ENCODE data around the gene AQP11.
"Not testable (repeated sequence)": the region's sequence is repeated elsewhere in the genome, so short reads cannot be mapped to it uniquely, and the experiment has no call there.

Gene AQP11, protein sequence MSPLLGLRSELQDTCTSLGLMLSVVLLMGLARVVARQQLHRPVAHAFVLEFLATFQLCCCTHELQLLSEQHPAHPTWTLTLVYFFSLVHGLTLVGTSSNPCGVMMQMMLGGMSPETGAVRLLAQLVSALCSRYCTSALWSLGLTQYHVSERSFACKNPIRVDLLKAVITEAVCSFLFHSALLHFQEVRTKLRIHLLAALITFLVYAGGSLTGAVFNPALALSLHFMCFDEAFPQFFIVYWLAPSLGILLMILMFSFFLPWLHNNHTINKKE

GRCh38 chr11:77589521-77590193, at the start of gene AQP11:
Gene AQP11, plus strand, starts transcription at chr11:77589953. Its CDS starts 40 bp downstream, at chr11:77589993.
- DNase-seq = peak; percentile 54

- no peak for DNase-seq
These were observed 47.5 kb upstream of the AQP11 start for GRCh38 chr11:77542296-77542695.

DNA sequence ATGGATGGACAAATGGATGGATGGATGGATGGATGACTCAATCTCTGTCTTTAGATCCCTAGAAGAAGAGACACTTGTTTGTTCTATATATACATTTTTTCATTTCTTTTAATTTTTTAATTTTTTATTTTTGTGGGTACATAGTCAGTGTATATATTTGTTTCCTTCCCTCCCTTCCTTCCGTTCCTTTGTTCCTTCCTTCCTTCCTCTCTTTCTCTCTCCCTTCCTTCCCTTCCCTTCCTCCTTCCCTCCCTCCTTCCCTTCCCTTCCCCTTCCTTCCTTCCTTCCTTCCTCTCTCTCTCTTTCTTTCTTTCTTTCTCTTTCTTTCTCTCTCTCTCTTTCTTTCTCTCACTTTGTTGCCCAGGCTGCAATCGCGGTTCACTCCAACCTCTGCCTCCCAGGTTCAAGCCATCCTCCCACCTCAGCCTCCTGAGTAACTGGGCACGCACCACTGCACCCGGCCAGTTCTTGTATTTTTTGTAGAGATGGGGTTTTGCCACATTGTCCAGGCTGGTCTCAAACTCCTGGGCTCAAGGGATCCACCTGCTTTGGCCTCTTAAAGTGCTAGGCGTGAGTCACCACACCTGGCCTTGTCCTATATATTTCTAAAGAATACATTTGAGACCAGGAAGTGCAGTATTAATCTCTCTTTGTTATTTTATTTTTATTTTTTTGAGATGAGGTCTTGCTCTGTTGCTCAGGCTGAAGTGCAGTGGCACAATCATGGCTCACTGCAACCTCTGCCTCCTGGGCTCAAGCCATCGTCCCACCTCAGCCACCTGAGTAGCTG, 42.5 kb upstream of the AQP11 start:
- no peak for DNase-seq

GRCh38 chr11:77547863-77548551, 41.7 kb upstream of the AQP11 start:
- DNase-seq = no peak

- DNase-seq = no peak
These were observed 41.0 kb upstream of the AQP11 start for GRCh38 chr11:77548552-77549445.

DNA sequence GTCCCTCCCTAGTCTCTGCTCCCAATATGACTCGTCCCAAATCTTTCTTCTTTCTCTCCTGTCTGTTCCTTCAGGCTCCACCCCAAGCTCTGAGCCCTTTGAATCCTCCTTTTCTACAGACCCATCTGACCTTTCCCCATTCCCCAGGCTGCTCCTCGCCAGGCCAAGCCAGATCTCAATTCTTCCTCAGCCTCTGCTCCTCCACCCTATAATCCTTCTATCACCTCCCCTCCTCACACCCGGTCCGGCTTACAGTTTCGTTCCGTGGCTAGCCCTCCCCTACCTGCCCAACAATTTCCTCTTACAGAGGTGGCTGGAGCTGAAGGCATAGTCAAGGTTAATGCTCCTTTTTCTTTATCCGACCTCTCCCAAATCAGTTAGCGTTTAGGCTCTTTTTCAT, 38.3 kb upstream of the AQP11 start:
- DNase-seq = not testable (repeated sequence)

- DNase-seq = no peak
These were observed 32.2 kb upstream of the AQP11 start for GRCh38 chr11:77557553-77557952.

- no peak for DNase-seq
These were observed 31.4 kb upstream of the AQP11 start for GRCh38 chr11:77558380-77558779.

GRCh38 chr11:77559686-77560401, 29.9 kb upstream of the AQP11 start:
- no peak for DNase-seq

- DNase-seq = no peak
These were observed 29.1 kb upstream of the AQP11 start for GRCh38 chr11:77560605-77561004.

DNA sequence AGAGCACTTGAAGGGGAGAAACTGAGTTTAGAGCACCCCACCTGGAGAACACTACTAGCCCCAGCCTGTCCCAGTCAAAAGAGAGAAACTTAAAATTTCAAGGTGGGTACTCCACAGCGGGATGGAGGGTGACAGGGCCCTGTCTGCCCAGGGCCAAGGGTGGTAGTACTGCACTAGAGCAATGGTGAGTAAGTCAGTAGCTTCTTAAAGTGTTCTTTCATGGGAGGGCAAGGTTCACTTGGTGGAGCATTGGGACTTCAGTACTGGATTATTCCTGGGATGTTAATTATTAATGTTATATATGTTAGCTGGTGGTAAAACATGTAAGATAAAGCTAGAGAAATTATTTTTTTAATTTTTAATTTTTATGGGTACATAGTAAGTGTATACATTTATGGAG, 28.5 kb upstream of the AQP11 start:
- DNase-seq = no peak

- no peak for DNase-seq
These were observed 21.4 kb upstream of the AQP11 start for GRCh38 chr11:77568306-77568705.

DNA sequence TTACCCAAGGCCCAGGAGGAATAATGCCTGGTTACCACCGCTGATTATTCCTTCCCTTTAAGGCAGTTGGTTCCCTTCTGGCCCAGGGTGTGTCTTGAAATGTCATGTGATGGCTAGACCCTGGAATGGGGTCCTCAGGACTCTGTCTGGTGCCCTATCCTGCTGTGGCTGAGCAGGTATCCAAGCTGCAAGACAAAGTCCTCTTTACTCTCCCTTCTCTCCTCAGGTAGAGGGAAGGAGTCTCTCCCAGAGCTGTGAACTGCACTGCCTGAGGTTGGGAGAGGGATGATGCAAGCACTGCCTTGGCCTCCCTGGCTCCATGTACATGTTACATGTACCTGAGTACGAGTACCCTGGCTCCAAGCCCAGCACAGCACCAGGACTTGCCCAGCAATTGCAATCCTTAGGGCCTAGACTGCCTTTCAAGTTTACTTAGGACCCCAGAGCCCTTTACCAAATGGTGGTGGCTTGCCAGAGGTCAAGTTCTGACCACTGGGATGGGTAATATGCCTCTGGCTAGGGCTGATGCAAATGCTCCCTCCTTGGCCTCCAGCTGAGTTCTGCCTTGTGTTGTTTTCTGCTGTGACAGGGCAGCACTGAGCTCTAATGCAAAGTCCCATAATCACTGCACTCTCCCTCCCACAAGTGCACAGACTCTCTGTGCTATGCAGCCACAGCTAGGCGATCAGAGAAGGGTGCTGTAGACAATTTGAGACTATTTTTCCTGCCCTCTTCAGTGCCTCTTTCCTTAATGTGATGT, 20.7 kb upstream of the AQP11 start:
- no peak for DNase-seq

DNA sequence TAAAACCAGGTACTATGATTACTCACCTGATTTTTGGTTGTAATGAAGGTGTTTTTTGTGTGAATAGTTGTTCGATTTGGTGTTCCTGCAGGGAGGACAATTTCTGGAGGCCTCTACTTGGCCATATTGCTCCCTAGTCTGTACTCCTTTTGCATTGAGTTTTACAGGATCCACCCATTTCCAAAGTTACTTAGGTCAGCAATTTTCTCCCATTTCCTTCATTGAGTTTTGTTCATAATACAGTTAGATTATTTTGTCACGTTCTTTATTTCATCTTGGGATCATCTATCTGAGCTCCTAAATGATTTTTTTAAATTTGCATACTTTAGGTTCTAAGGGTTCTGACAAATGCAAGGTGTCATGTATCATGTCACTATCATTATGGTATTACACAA, 20.1 kb upstream of the AQP11 start:
- DNase-seq = no peak

GRCh38 chr11:77570896-77571295, 18.9 kb upstream of the AQP11 start:
- DNase-seq = not testable (repeated sequence)

DNA sequence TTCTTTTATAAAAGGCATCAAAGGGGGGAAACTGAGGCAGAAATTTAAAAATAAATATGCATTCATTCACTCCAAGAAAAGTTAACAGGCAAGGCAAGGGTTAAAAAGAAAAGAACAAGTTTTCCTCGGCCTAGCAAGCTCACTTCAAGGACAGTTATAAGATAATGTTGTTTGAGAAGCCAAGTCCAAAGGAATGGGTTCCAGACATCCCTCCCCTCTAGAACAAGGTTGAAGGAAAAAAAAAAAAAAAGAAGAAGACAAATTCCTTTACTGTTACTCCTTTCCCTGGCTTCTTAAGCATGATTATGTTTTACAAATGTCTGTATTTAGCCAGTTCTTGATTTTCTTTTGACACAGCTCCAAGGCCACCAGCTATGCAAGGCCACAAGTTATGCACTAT, 14.3 kb upstream of the AQP11 start:
- DNase-seq = not testable (repeated sequence)

DNA sequence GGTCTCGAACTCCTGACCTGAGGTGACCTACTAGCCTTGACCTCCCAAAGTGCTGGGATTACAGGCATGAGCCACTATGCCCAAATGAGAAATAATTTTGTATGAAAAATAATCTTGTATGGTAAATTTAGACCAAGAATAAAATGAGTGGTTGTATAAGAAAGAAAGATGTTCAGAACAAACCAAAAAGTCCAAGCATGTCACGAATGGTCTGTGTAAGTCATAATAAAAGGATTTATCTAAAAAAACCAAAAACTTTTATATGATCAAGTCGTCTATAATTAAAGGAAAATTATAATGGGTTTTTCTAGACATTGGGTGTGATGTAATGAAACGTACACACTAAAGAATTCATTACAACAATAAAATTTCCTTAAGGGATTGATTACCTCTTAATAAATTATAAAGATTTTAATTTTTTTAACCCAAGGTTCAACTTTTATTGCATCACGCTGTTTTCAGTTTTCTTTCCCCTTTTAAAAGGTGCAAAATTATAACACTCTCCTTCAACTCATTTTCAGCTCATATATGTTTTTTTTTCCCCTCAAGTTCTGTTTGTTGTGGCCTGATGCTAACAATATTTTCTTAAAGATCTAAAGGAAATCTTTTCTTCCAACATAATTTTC, 8.9 kb upstream of the AQP11 start:
- no peak for DNase-seq

DNA sequence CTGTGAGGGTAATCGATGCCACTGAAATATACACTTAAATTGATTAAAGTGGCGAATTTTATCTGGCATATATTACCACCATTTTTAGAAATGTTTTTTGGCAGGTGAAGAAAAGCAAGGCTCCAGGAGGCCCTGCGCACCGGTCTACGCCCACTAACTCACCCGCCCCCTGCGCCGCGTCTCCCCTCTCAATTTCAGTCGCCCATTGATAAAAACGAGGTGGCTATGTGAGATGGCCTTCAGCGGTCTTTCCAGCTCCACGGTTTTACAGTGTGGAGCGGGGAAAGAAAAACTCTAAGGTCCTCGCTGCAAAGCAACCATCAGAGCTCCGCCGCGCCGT, 602 bp upstream of the AQP11 start:
- no peak for DNase-seq

- no peak for DNase-seq
These were observed 535 bp downstream of the AQP11 start for GRCh38 chr11:77590194-77590782.

DNA sequence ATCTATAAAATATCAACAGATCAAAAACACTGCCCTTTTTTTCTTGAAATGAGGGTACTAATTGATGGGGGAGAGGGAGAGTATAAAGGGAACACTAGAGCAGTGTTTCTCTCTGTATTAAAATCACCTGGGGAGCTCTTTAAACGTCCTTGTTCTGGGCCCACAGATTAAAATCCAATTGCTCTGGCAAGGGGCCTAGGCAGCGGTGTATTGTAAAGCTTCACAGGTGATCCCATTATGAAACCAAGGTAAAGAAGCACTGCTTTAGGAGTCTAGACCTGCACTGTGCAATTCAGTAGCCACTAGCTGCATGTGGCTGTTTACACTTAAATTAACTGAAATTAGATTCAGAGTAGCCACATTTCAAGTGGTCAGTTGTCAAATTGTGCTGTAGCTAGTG, 3.0 kb downstream of the AQP11 start:
- no peak for DNase-seq

All from DMS 273 treated with DMSO at 0.1 percent for 48 hours (cell line).